ENCODE results near the gene ADRA1B. TPM values are rescaled to one million over a fixed set of nuclear protein-coding genes. Genes with fewer than 3 reads are reported as not detected.

The ADRA1B gene
- total and polyA plus RNA-seq, 10 of the 15 experiments (the other 5 are each of a cell fraction or from before 2014, with no cell fraction given), result 0.04 TPM; not detected in 9

- TF ChIP-seq ATF7 (IDR thresholded peaks at IDR 0.05; ENCODE audit: low read depth) (peak; percentile 100), TCF7 (IDR thresholded peaks at IDR 0.05; ENCODE audit: borderline replicate concordance) (no peak), CBFB (IDR thresholded peaks at IDR 0.05; ENCODE audit: low read depth) (no peak; the same call in 1 of the 2 replicates), IRF3 (IDR thresholded peaks at IDR 0.05) (no peak), HSF1 (IDR thresholded peaks at IDR 0.05; ENCODE audit: low read depth, low read length) (no peak), ATF2 (IDR thresholded peaks at IDR 0.05; ENCODE audit: low read length) (peak; percentile 92), PAX8 (IDR thresholded peaks at IDR 0.05) (no peak), NR2C2 (IDR thresholded peaks at IDR 0.05; ENCODE audit: borderline replicate concordance, control insufficient read depth, insufficient read length, low read depth) (no peak), ZSCAN29 (IDR thresholded peaks at IDR 0.05) (no peak), POLR2A (IDR thresholded peaks at IDR 0.05; ENCODE audit: low read depth, low read length) (peak; percentile 96), SPI1 (IDR thresholded peaks at IDR 0.05; ENCODE audit: borderline replicate concordance, insufficient read depth, low read depth, low read length) (peak; percentile 74), MTA3 (IDR thresholded peaks at IDR 0.05; ENCODE audit: borderline replicate concordance, low read length) (no peak), RB1 (IDR thresholded peaks at IDR 0.05; ENCODE audit: borderline replicate concordance) (peak; percentile 69; the same call in 1 of the 2 replicates), JUND (IDR thresholded peaks at IDR 0.05; ENCODE audit: low read depth, low read length) (peak; percentile 85; the same call in 1 of the 2 replicates), PRDM15 (CRISPR knock-in tag; IDR thresholded peaks at IDR 0.05) (peak; percentile 63; the same call in 1 of the 2 replicates), USF2 (IDR thresholded peaks at IDR 0.05; ENCODE audit: borderline replicate concordance, low read depth, low read length) (peak; percentile 42; the same call in 1 of the 2 replicates), CEBPB (IDR thresholded peaks at IDR 0.05; ENCODE audit: borderline replicate concordance in 1 of 2, low read depth in 2 of 2, low read length in 2 of 2) (no peak), ZNF24 (IDR thresholded peaks at IDR 0.05) (no peak), FOS (IDR thresholded peaks at IDR 0.05; ENCODE audit: borderline replicate concordance, extremely low read depth, insufficient read length) (no peak), SIX5 (IDR thresholded peaks at IDR 0.05; ENCODE audit: low read depth, low read length, severe bottlenecking) (peak; percentile 86), FOXM1 (IDR thresholded peaks at IDR 0.05; ENCODE audit: low read depth, low read length) (no peak), SMAD5 (IDR thresholded peaks at IDR 0.05; ENCODE audit: low read depth) (peak; percentile 93; the same call in 1 of the 2 replicates), JUNB (IDR thresholded peaks at IDR 0.05) (no peak; the same call in 1 of the 2 replicates)
Observed at GRCh38 chr5:160008877-160009590, 92.8 kb downstream of the ADRA1B start, which contains the start of gene TTC1 (continued).
